ENCODE results near the gene RPS2. TPM values are rescaled to one million over a fixed set of nuclear protein-coding genes. Genes with fewer than 3 reads are reported as not detected.

RPS2 gene
- polyA plus RNA-seq, 1 of the 3 experiments (the other 2 are of a cell fraction), result 6,384 TPM

DNA sequence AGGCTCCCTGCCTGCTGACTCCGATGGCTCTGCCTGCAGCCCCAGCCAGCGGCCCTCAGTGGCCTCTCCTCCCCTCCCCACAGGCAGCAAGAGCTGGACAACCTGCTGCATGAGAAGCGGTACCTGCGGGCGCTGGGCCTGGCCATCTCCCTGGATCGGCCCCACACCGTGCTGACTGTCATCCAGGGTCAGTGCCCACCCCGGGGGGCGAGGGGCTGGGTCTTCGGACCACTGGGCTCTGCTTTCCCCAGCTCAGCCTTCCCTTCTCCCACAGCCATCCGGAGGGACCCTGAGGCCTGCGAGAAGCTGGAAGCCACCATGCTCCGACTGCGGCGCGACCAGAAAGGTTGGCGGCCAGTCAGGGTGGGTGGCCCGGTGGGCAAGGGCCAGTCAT lies 13.2 kb upstream of the RPS2 start:
- Histone ChIP-seq H2AFZ (ENCODE audit: low read depth) (no peak overlapping the region), H3K27me3 (ENCODE audit: insufficient read depth) (no peaks in the 10 kb centered on the region), H3K4me2 (no peak overlapping the region), H3K4me3 (ENCODE audit: low read depth in 2 of 2, low read length in 1 of 2) (no peak overlapping the region), H3K36me3 (replicated peaks in 1 of 2; ENCODE audit: control insufficient read depth in 1 of 2, insufficient read depth in 2 of 2, low read length in 1 of 2) (peaks cover 7 to 49% of the 10 kb centered on the region in 2 experiments), H3K79me2 (ENCODE audit: insufficient read depth) (peaks cover 13% of the 10 kb centered on the region), H3K9me3 (no peaks in the 10 kb centered on the region), H3K9me2 (no peaks in the 10 kb centered on the region), H3F3A (replicated peaks; ENCODE audit: insufficient read depth) (peaks cover 7% of the 10 kb centered on the region), H3K4me1 (ENCODE audit: control insufficient read depth in 1 of 2, insufficient read depth in 2 of 2, low read depth in 1 of 2, low read length in 1 of 2) (peaks cover 0 to 5% of the 10 kb centered on the region in 2 experiments; a peak in 1 of 4 replicates), H3K9ac (no peak overlapping the region), H3K27ac (ENCODE audit: low read depth in 2 of 2, low read length in 1 of 2) (no peak overlapping the region), H4K20me1 (ENCODE audit: insufficient read depth) (no peaks in the 10 kb centered on the region)
- ChIA-PET CTCF (no interaction called here), POLR2A (no interaction called here)
- TF ChIP-seq CHD2 (IDR thresholded peaks at IDR 0.05; ENCODE audit: low read length, partially characterized antibody), result no peak
- TF ChIP-seq, protein P1, sequence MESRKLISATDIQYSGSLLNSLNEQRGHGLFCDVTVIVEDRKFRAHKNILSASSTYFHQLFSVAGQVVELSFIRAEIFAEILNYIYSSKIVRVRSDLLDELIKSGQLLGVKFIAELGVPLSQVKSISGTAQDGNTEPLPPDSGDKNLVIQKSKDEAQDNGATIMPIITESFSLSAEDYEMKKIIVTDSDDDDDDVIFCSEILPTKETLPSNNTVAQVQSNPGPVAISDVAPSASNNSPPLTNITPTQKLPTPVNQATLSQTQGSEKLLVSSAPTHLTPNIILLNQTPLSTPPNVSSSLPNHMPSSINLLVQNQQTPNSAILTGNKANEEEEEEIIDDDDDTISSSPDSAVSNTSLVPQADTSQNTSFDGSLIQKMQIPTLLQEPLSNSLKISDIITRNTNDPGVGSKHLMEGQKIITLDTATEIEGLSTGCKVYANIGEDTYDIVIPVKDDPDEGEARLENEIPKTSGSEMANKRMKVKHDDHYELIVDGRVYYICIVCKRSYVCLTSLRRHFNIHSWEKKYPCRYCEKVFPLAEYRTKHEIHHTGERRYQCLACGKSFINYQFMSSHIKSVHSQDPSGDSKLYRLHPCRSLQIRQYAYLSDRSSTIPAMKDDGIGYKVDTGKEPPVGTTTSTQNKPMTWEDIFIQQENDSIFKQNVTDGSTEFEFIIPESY (IDR thresholded peaks at IDR 0.05; ENCODE audit: borderline replicate concordance, low read depth), result no peak
- no peak for TF ChIP-seq GABPA (IDR thresholded peaks at IDR 0.05; ENCODE audit: low read depth)
- no peak for TF ChIP-seq RCOR1 (IDR thresholded peaks at IDR 0.05; ENCODE audit: low read length)
- no peak for TF ChIP-seq RXRA (IDR thresholded peaks at IDR 0.05; ENCODE audit: borderline replicate concordance, low read depth)
- no peak for TF ChIP-seq MXI1 (IDR thresholded peaks at IDR 0.05; ENCODE audit: low read depth, low read length)
- no peak for TF ChIP-seq EZH2phosphoT487 (IDR thresholded peaks at IDR 0.05; ENCODE audit: borderline replicate concordance, low read depth)
- no peak for TF ChIP-seq MEF2A (IDR thresholded peaks at IDR 0.05; ENCODE audit: borderline replicate concordance, low read depth)
- TF ChIP-seq FOXM1 (IDR thresholded peaks at IDR 0.05; ENCODE audit: low read depth), result no peak
- TF ChIP-seq, protein P2, sequence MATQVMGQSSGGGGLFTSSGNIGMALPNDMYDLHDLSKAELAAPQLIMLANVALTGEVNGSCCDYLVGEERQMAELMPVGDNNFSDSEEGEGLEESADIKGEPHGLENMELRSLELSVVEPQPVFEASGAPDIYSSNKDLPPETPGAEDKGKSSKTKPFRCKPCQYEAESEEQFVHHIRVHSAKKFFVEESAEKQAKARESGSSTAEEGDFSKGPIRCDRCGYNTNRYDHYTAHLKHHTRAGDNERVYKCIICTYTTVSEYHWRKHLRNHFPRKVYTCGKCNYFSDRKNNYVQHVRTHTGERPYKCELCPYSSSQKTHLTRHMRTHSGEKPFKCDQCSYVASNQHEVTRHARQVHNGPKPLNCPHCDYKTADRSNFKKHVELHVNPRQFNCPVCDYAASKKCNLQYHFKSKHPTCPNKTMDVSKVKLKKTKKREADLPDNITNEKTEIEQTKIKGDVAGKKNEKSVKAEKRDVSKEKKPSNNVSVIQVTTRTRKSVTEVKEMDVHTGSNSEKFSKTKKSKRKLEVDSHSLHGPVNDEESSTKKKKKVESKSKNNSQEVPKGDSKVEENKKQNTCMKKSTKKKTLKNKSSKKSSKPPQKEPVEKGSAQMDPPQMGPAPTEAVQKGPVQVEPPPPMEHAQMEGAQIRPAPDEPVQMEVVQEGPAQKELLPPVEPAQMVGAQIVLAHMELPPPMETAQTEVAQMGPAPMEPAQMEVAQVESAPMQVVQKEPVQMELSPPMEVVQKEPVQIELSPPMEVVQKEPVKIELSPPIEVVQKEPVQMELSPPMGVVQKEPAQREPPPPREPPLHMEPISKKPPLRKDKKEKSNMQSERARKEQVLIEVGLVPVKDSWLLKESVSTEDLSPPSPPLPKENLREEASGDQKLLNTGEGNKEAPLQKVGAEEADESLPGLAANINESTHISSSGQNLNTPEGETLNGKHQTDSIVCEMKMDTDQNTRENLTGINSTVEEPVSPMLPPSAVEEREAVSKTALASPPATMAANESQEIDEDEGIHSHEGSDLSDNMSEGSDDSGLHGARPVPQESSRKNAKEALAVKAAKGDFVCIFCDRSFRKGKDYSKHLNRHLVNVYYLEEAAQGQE (IDR thresholded peaks at IDR 0.05; ENCODE audit: low read depth, low read length), result no peak
- TF ChIP-seq, protein P3, sequence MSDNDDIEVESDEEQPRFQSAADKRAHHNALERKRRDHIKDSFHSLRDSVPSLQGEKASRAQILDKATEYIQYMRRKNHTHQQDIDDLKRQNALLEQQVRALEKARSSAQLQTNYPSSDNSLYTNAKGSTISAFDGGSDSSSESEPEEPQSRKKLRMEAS (IDR thresholded peaks at IDR 0.05; ENCODE audit: low read depth), result no peak
- TF ChIP-seq, protein P4, sequence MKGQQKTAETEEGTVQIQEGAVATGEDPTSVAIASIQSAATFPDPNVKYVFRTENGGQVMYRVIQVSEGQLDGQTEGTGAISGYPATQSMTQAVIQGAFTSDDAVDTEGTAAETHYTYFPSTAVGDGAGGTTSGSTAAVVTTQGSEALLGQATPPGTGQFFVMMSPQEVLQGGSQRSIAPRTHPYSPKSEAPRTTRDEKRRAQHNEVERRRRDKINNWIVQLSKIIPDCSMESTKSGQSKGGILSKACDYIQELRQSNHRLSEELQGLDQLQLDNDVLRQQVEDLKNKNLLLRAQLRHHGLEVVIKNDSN (IDR thresholded peaks at IDR 0.05; ENCODE audit: borderline replicate concordance, low read depth), result no peak
- no peak for TF ChIP-seq JUND (IDR thresholded peaks at IDR 0.05)
- TF ChIP-seq, protein P5, sequence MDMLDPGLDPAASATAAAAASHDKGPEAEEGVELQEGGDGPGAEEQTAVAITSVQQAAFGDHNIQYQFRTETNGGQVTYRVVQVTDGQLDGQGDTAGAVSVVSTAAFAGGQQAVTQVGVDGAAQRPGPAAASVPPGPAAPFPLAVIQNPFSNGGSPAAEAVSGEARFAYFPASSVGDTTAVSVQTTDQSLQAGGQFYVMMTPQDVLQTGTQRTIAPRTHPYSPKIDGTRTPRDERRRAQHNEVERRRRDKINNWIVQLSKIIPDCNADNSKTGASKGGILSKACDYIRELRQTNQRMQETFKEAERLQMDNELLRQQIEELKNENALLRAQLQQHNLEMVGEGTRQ (IDR thresholded peaks at IDR 0.05; ENCODE audit: borderline replicate concordance, low read depth, low read length), result no peak
- TF ChIP-seq SIN3A (IDR thresholded peaks at IDR 0.05; ENCODE audit: borderline replicate concordance, low read depth, low read length), result no peak
- TF ChIP-seq FOSL2 (IDR thresholded peaks at IDR 0.05; ENCODE audit: borderline replicate concordance, low read depth), result no peak
- DNase-seq, result no peak
- no CpG with 5 or more reads among the region's 18 CpGs for WGBS (ENCODE audit: low lambda C conversion rate)
